GM12892 (cell line): Measurements from ENCODE around the gene SMIM24.

Experiments used
- DNase-seq: peaks from one replicate; pipeline ENCODE4 v3.0.0; 2011; ENCODE audit not compliant: insufficient read length
- FAIRE-seq: peaks from 2 replicates; lab custom pipeline; 2011; peaks lifted over from hg19 to GRCh38; lab: Jason Lieb, UNC
- POLR2A ChIP-seq: IDR thresholded peaks from 2 replicates; pipeline ENCODE4 v1.6.1; 2011; ENCODE audit warnings: low read depth, low read length, control low read depth
- POLR2AphosphoS5 ChIP-seq: IDR thresholded peaks from 2 replicates; pipeline ENCODE4 v1.6.1; 2011; ENCODE audit warnings: low read depth, low read length, control low read depth
- TAF1 ChIP-seq: IDR thresholded peaks from 2 replicates; pipeline ENCODE4 v1.6.1; 2011; ENCODE audit warnings: low read depth, mild to moderate bottlenecking, control low read depth, low read length, borderline replicate concordance

Gene SMIM24

GRCh38 chr19:3501780-3502179 is 21.5 kb upstream of the SMIM24 start:
- DNase-seq (no peak), FAIRE-seq (no peak)
- no peak for TF ChIP-seq TAF1
- no peak for TF ChIP-seq POLR2AphosphoS5
- TF ChIP-seq POLR2A = no peak

DNA sequence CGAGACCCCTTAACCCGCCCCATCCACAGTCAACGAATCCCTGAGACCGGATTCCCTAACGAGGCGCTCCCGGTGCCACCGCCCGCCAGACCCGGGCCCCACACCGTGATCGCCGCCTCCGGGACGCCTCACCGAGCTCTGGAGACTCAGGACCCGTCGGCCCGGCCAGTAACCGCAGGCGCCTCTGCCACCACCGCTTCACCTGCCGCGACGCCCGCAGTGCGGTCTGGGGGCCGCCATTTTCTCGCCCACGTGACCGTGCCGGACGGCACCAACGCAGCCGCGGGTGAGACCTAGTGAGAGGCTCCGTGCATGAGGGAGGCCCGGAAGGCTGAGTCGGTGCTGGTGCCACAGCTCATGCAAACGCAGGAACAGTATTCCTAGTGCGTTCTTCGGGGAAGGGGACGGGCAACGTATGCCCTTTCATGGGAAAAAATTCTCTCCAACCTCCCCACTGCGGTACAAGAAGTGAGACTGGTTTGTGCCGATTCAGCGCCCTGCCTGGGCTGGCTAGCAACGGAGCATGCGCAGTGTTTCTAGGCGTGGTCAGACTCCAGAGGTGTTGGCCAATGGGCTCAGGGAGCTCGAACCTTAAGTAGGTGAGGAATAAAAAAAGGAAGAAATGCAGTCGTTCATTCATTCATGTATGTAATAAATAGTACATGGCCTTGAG is 20.2 kb upstream of the SMIM24 start, which contains the start of gene DOHH:
Gene DOHH (minus strand): TSS at position 246 of the 673 bp plus-strand sequence. CDS start 3,860 bp downstream, outside the sequence.
- DNase-seq = peak; percentile 95
- FAIRE-seq = peak; percentile 98
- TF ChIP-seq POLR2AphosphoS5 (peak; percentile 67), POLR2A (peak; percentile 93), TAF1 (peak; percentile 99)

DNA sequence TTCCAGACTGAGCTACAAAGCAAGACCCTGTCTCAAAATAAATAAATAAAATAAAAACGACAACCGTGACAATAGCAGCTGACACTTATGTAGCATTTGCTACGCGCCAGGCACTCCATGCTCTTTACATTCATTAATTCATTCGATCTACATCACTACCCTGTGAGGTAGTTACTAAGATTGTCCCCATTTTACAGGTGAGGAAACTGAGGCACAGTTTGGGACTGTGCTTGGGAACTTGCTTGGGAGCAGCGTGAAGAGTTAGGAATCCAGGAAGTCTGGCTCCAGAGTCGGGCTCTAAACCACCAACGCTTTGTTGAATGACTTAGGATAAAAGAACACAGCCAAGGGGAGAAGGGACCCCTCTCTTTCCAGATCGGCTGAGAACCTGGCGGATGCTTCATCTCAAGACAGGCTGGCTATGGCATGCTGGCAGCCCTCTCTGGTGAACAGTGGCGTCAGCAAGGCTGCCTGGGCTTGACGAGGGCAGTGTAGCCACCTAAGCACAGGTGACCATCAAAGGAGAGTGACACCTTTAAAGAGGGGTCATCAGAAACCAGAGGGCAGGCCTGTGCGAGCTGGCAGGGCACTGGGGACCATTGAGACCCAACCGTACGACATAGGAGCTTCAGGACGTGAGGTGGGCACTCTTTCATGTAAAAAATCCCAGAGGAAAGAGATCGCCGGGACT is 19.6 kb upstream of the SMIM24 start:
- FAIRE-seq (no peak), DNase-seq (no peak)

GRCh38 chr19:3497757-3498520 is 17.6 kb upstream of the SMIM24 start:
- TF ChIP-seq POLR2A = no peak
- TF ChIP-seq TAF1 = no peak
- DNase-seq (no peak), FAIRE-seq (no peak)

More for the DNA sequence above, 19.6 kb upstream of the SMIM24 start:
- TF ChIP-seq POLR2AphosphoS5 (no peak), POLR2A (no peak), TAF1 (no peak)

- no peak for FAIRE-seq
- TF ChIP-seq POLR2A (no peak), TAF1 (no peak), POLR2AphosphoS5 (no peak)
- DNase-seq = no peak
Measured at GRCh38 chr19:3496392-3497273, 16.3 kb upstream of the SMIM24 start.

DNA sequence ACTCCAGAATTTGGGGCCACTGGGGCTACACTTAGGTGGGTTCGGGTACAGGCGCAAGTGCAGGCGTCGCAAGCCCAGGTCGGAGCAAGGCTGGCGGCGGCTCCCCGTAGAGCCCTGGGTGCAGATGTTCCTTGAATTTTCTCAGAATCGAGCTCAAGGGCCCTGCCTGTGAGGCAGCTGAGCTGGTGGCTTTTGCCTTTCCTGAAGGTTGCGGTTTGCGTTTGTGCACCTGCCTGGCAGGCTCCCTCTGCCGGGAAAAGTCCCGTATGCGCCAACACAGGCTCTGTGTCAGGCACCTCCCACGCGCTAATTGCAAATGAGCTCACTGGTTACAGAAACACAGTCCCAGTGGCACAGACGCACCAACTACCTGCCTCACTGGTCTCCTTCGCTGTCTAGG is 14.2 kb upstream of the SMIM24 start:
- DNase-seq (no peak), FAIRE-seq (no peak)
- TF ChIP-seq TAF1 (0 out of 2 replicates have a peak, but pooled peaks have one; percentile 14), POLR2A (no peak), POLR2AphosphoS5 (no peak)

DNA sequence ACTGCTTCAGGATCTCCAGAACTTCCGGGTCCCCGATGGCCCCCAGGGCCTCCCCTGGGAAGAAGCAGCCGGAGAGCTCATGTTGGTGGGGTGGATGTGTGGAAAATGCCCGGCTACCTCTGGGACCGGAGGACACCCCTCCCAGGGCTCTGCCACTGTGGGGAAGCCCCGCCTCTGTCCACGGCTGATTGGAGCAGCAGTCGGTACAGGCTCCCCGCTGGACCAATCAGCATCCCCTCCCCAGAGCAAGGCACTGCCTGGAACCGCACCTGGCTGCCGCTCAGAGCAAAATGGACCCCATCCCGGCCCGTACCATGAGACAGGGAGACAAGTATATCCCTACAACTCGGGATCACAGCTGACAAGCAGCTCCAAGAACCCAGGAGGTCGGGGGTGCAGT is 13.7 kb upstream of the SMIM24 start:
- TF ChIP-seq TAF1 = no peak
- no peak for TF ChIP-seq POLR2A
- no peak for TF ChIP-seq POLR2AphosphoS5
- FAIRE-seq (no peak), DNase-seq (peak; percentile 62)

- no peak for TF ChIP-seq POLR2A
- no peak for TF ChIP-seq POLR2AphosphoS5
- no peak for TF ChIP-seq TAF1
- no peak for DNase-seq
- no peak for FAIRE-seq
Measured at GRCh38 chr19:3493651-3494050, 13.3 kb upstream of the SMIM24 start.

GRCh38 chr19:3492919-3493318 is 12.6 kb upstream of the SMIM24 start:
- TF ChIP-seq POLR2AphosphoS5 (no peak), TAF1 (no peak), POLR2A (no peak)
- DNase-seq = no peak
- no peak for FAIRE-seq

- TF ChIP-seq POLR2AphosphoS5 (no peak), TAF1 (no peak), POLR2A (no peak)
- FAIRE-seq = no peak
- no peak for DNase-seq
Measured at GRCh38 chr19:3492131-3492839, 12.0 kb upstream of the SMIM24 start.
